ELF-1 (cell line): ENCODE data around the gene STK32A.

Experiments used
- DNase-seq: peaks from one replicate; pipeline ENCODE4 v3.0.0-alpha.2; 2016; ENCODE audit warnings: low read depth, low spot score

Gene STK32A

DNA sequence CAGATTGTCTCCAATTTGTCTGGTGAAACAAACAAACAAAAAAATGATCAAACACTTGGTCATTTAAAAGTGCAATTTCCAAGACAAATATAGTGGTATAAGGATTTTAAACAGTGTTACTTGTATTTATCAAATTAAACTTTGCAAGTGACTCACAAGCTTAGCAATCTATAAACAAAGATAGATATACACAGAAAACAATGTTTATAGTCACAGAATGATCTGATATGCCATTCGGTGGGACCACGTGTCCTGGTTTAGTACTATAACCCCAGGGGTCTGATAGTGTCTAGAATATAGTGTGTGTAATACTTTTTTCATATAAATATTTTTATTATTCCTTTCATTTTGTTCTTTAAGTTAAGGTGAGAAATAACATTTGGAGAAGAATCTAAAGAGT, 183.8 kb downstream of the STK32A start:
- no peak for DNase-seq

DNA sequence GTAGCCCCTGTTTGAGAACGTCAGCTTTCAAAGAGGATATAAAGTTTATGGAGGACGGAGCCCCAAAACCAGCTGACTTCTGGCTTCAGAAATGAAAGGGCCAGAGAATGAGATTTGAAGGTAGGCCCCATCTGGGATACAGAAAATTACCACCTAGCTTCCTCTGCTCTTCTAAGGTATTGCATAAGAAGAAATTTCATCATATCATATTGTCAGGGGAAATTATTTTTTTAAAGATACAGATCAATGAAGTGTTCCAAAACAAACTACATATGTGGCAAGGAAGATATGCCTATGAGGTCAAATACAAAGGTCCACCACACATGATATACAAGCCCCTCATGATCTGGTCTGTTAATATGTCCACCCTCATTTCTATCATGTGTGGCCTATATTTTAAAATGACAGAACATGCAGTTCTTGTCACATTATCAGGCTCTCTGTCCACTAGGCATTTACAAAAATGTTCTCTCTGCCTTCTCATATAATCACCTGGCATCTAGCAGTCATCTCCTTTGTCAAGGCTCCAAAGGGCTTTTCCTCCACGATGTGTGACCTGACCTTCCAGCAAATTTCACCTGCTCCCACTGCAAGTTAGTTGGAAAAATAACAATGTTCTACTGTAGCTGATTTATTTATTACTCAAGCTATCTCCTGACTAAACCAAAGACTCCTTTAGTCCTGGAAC, 192.0 kb downstream of the STK32A start:
- DNase-seq = no peak

DNA sequence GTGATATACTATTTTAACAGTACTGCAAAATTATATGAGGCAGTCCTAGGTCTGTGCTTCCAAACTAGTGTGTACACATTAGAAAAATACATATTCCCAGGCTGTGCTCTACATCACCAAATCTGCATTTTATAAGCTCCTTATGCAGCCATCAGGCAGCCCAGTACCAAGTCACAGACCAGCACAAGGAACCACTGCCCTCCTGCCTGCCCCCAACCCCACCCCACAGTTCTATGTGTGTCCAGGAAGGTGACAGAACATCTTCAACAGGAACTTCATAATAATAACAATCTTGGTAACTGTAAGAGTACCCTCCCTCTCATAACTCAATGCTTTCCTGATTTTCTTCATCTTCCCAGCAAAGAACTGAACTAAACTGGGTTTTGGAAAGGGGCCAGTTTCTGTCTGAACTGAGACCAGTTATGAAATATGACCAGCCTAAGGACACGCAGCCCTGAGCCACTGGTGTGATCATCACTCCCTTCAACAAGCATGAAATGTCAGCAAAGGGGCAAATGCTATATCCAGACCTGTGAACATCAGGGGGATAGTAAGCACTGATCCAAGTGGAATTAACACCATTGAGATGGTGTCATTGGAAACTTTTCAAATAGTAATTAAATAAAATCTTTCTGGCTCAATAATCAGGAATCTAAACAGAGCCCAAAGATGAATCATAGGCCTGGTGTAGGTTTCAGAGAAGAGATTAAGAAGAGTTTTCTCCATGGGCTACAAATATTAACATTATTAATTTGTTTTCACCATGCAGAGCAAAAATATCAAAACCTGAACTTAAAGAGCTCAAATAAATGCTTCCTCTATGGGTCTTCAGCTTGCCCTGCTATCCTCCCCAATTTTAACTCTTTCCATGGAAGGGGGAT, 192.9 kb downstream of the STK32A start:
- no peak for DNase-seq

DNA sequence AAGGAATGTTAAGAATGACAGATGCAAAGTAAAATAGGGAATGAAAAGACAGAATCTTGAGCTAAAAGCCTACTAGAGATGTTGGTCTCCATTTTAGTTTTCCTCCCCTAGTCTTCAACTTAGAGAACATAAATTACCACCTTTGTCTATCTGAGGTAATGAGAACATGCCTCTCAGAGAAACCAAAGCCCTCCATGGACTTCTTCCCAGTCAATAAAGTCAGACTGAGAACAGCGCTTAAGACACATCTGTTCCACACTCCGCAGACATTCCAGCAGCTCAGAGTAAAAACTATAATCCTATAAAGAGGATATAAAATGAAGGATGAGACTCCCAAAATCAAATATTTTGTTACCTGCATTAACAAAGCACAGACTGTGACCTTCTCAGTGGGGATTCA, 195.8 kb downstream of the STK32A start:
- DNase-seq = no peak

DNA sequence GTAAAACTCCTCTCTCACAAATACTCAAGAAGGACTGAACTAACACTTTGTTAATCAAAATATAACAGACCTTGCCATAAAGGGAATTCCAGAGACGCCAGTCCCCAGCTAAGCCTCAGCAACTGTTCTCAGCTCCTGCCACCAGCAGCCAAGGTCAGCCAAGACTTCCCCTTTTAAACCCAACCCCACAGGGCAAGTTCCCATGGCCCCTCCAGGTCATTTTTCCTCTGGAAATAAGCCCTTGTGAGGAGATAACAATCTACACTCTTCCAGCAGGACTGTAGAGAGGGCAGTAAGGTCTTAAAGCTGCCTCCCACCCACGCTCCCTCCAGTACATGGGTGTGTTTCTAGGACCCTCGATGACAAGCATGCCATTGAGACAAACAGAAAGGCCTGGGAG, 196.8 kb downstream of the STK32A start:
- DNase-seq = peak; percentile 51

DNA sequence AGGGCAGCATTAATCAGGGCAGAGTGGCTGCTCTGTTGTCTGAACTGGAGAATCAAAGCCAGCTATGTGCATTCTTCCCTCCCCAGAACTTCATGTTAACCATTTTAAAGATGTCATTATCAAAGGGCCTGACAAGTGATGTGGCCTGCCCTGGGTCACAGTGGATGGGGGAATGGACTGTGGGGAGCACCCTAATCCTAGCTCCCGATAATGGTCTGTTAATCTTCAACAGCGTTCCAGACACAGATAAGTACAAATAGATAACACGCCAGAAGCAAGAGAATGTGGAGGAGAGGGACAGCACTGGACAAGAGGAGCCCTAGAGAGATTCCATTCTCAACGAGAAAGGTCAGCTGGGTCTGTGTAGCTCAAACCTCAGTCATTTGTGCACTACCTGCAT, 197.5 kb downstream of the STK32A start:
- peak; percentile 73 for DNase-seq

DNA sequence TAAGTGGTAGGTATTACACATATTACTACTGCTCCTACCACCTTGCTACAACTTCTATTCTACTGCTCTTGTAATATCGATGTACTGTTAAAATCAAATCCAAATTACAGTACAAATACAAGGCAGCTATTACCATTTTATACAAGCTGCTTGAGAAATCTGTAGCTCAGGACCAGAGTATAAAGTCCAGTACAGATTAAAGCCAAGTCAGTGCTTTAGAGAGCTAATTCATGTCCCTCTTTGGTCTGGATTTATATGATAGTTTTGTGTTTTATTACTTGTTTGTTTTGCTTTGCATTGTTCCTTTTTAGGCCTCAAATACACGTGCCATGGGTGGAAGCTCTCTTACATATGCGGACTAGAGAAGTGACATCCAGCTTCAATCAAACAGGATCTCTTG, 199.2 kb downstream of the STK32A start:
- no peak for DNase-seq

DNA sequence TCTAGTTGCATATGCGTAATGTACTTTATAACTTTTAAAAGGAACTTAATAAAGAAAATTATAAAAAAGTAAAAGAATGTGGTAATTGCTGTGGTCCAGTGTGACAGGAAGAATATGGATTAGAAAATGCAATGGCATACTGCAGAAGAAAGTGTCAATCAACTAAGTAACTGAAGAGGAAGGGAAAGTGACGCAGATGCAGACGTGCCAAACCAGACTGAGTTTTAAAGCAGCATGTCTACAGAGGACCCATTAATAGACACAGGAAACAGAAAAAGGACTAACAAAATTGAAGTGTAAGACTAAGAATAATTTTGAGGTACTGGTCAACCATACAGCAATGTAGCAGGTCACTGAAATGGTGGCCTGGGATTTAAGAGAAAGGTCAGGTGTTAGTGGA, 201.8 kb downstream of the STK32A start:
- DNase-seq = no peak

DNA sequence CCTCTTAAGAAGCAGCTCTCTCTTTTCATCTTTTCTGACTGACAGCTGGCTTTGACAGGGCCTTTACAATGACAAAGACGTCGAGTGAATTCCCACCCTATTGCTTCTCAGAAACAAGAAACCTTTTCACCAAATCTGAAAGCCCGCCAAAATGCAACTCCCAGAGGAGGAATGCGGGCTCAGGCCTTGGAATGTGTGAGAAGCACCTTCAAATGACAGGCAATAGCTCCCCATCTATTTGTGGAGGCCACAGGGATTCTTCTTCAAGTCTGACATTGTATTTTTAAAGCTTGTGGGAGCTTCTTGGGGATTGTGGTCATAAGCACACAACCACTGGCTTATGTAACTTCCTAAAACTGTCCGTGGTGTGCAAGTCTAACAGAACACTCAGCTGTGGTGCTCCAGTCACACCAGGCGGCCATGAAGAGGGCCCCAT, 202.4 kb downstream of the STK32A start:
- peak; percentile 70 for DNase-seq
